GM21528 (cell line): Measurements from ENCODE around the gene PODXL2.

Source experiments
- ATAC-seq: cut with Tn5 transposase; IDR thresholded peaks from one replicate; pipeline ENCODE4 v1.9.1; 2021; ENCODE audit warnings: mild to moderate bottlenecking, moderate library complexity; ENCODE audit not compliant: unreplicated experiment, low FRiP score

Gene PODXL2

GRCh38 chr3:127717357-127718244 lies 88.6 kb downstream of the PODXL2 start:
- no peak for ATAC-seq

DNA sequence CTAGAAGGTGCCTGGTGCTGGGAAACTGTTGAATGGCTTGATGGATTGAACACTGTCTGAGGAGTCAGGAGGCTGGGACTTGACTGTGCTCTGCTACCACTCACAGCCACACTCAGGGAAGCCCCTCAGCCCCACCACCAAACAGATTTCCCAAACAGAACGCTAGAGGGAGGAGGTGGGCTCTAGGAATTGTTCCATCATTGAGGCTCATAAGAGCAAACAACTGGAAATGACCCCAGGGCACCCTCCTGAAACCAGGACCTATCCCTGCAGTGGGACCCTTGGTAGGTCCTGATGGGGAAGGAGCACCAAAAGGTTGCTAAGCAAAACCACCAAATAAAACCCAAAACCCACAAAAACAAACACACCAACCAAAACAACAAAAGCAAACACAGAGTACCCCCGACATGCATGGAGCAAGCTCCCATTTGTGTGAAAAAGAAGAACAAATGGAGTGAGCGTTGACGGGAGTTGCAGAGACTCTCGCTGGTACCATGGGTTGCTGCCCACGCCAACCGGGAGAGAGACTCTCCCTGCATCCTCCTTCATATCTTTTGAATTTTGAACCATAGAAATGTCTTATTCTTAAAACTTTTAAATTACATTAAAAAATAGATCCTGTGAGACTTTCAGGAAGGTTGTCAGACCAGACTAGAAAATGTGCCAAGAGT lies 89.4 kb downstream of the PODXL2 start:
- no peak for ATAC-seq

GRCh38 chr3:127718916-127719290 lies 89.9 kb downstream of the PODXL2 start:
- ATAC-seq = no peak

- ATAC-seq = no peak
Measured at GRCh38 chr3:127719369-127719768, 90.4 kb downstream of the PODXL2 start.

DNA sequence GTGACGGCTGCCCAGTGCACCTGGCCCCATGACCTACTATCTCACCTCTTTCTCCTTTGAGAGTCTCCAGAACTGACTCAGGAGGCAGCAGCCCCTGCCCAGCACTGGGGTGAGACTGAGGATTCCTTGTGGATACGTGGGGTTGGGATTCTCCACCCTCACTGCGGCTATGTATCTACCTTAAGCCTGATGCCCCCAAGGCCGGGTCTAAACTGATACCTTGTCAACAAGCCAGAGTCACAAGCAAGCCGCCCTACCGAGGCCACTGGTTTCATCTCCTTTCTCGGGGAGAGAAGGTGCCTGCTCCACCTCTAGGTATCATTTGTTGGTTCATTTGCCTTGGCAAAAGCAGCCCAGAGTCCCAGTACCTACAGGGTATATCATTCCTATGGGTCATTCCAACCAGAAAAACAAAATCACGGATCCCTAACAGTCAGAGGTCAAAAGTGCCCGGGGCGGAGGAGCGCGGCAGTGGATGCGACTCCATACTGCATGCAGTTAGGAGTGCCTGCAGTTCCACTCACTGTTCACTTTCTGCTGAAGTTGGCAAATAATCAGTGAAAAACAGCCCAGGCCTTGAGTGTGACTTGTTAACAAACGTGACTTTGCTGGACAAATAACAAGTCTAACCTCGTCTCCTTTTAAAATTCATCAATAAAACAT lies 91.3 kb downstream of the PODXL2 start:
- no peak for ATAC-seq

- ATAC-seq = no peak
Measured at GRCh38 chr3:127720985-127721935, 92.3 kb downstream of the PODXL2 start.

- ATAC-seq = no peak
Measured at GRCh38 chr3:127722091-127722784, 93.3 kb downstream of the PODXL2 start.
